Endothelial cell of umbilical vein (primary cell): ENCODE data around the gene AMH. TPM values are rescaled to one million over a fixed set of nuclear protein-coding genes. Genes with fewer than 3 reads are reported as not detected.

Experiments used
- BruUV-seq: library from RNA; stranded (reverse); fragments of 400-500 nt; replicated peaks from 2 replicates; lab custom pipeline; 2021; lab: Mats Ljungman, UMichigan
- CTCF ChIA-PET: fragments of 300-600, 350-600 bp; sonication (Branson Sonifier 250); formaldehyde crosslinking; loops from one replicate; lab custom pipeline; 2021; ENCODE audit warnings: antibody characterized with exemption, inconsistent platforms; lab: Charles Lee
- POLR2A ChIA-PET: fragments of 300-600, 350-600 bp; sonication (Branson Sonifier 250); formaldehyde crosslinking; loops from one replicate; lab custom pipeline; 2021; ENCODE audit warnings: antibody characterized with exemption, inconsistent platforms; lab: Charles Lee
- DNase-seq: peaks from one replicate; pipeline ENCODE4 v3.0.0-alpha.2; 2011; ENCODE audit warnings: low read depth, low spot score
- FAIRE-seq: peaks from 2 replicates; lab custom pipeline; 2011; peaks lifted over from hg19 to GRCh38; lab: Jason Lieb, UNC
- H2AFZ ChIP-seq: 2 replicates; pipeline ENCODE4 v1.6.0; 2012; ENCODE audit warnings: low read depth, low read length, control low read depth, inconsistent platforms
- H3K27ac ChIP-seq: 2 replicates; pipeline ENCODE4 v1.5.1; 2011; ENCODE audit warnings: low read depth, mild to moderate bottlenecking, control low read depth, low read length, moderate library complexity; ENCODE audit not compliant: insufficient read depth
- H3K27me3 ChIP-seq, 2 experiments: 2 replicates each; pipeline versions ENCODE4 v1.6.0 to v1.6.1; 2011; ENCODE audit warnings: low read length in 2 of 2, mixed read lengths in 1 of 2; ENCODE audit not compliant: control insufficient read depth in 2 of 2, insufficient read depth in 2 of 2
- H3K36me3 ChIP-seq, 2 experiments: 2 replicates in 1 of 2; 3 replicates in 1 of 2; pipeline ENCODE4 v1.5.1; 2011; ENCODE audit warnings: low read length in 2 of 2, mild to moderate bottlenecking in 1 of 2, moderate library complexity in 1 of 2; ENCODE audit not compliant: control insufficient read depth in 2 of 2, insufficient read depth in 2 of 2; ENCODE audit errors: extremely low read depth in 1 of 2
- H3K4me1 ChIP-seq: 3 replicates; pipeline ENCODE4 v1.5.1; 2011; ENCODE audit warnings: mild to moderate bottlenecking, low read length; ENCODE audit not compliant: control insufficient read depth, insufficient read depth; ENCODE audit errors: extremely low read depth
- H3K4me2 ChIP-seq: 2 replicates; pipeline ENCODE4 v1.6.1; 2011; ENCODE audit warnings: low read length, control low read depth, mixed read lengths; ENCODE audit not compliant: insufficient read depth
- H3K4me3 ChIP-seq, 3 experiments: fragments of 200-600 bp in 1 of 3; sonication (generic), shearing (Covaris generic) in 1 of 3; replicated peaks in 1 of 3; 2 replicates each; pipeline ENCODE4 v1.5.1; 2011 to 2016; ENCODE audit warnings: control low read depth in 3 of 3, low read length in 3 of 3, mild to moderate bottlenecking in 2 of 3, inconsistent platforms in 1 of 3, low read depth in 1 of 3, moderate library complexity in 1 of 3; ENCODE audit not compliant: insufficient read depth in 1 of 3
- H3K79me2 ChIP-seq: 2 replicates; pipeline ENCODE4 v1.6.0; 2012; ENCODE audit warnings: low read length, inconsistent platforms; ENCODE audit not compliant: control insufficient read depth, insufficient read depth
- H3K9ac ChIP-seq: replicated peaks from 2 replicates; pipeline ENCODE3; 2011; ENCODE audit warnings: low read length, control low read depth; ENCODE audit not compliant: insufficient read depth; ENCODE audit errors: extremely low read depth
- H3K9me1 ChIP-seq: replicated peaks from 3 replicates; pipeline ENCODE4 v1.6.0; 2011; ENCODE audit warnings: mild to moderate bottlenecking, low read length; ENCODE audit not compliant: control insufficient read depth, insufficient read depth; ENCODE audit errors: extremely low read depth
- H3K9me3 ChIP-seq: replicated peaks from 2 replicates; pipeline ENCODE4 v1.5.1; 2012; ENCODE audit warnings: low read length, inconsistent platforms; ENCODE audit not compliant: control insufficient read depth, insufficient read depth
- H4K20me1 ChIP-seq: replicated peaks from 2 replicates; pipeline ENCODE3; 2011; ENCODE audit warnings: mild to moderate bottlenecking, low read length; ENCODE audit not compliant: control insufficient read depth, insufficient read depth; ENCODE audit errors: extremely low read depth
- EZH2 ChIP-seq: IDR thresholded peaks from 2 replicates; pipeline ENCODE4 v1.6.1; 2012; ENCODE audit warnings: borderline replicate concordance, low read depth, mild to moderate bottlenecking, moderate library complexity, low read length, inconsistent platforms; ENCODE audit not compliant: severe bottlenecking
- FOS ChIP-seq: IDR thresholded peaks from 2 replicates; pipeline ENCODE4 v1.6.1; 2011; ENCODE audit warnings: mild to moderate bottlenecking, low read length, moderate library complexity, borderline replicate concordance; ENCODE audit not compliant: insufficient read depth
- GATA2 ChIP-seq: IDR thresholded peaks from 2 replicates; pipeline ENCODE4 v1.7.0; 2011; ENCODE audit warnings: low read depth, mild to moderate bottlenecking, moderate library complexity, mixed read lengths, low read length; ENCODE audit not compliant: insufficient read length, insufficient read depth
- POLR2A ChIP-seq: IDR thresholded peaks from 2 replicates; pipeline ENCODE4 v1.6.1; 2012; ENCODE audit warnings: low read depth, mild to moderate bottlenecking, control low read depth, low read length
- POLR2AphosphoS5 ChIP-seq: IDR thresholded peaks from 2 replicates; pipeline ENCODE4 v1.6.1; 2012; ENCODE audit warnings: low read depth, mild to moderate bottlenecking, control low read depth, low read length, moderate library complexity; ENCODE audit not compliant: insufficient read depth
- dilution Hi-C: fragments of 300-500 bp; cut with MboI; formaldehyde crosslinking; loops from one replicate; pipeline ENCODE4 v1.15.0; 2019; ENCODE audit warnings: low sequenced_read_pairs; ENCODE audit not compliant: extremely low pct_ligation_motif_present
- intact Hi-C: fragments of 100-400 bp; cut with micrococcal nuclease; formaldehyde crosslinking; loops from one replicate; pipeline ENCODE4 v1.10.0; 2022
- polyA plus RNA-seq, 4 experiments: library from polyadenylated mRNA; depleted of rRNA in 3 of 4; stranded (reverse) in 3 of 4; unstranded in 1 of 4; fragments of >200 nt; gene quantifications; 2 replicates each; pipeline versions ENCODE4 v1.2.1 to v1.2.3, GENCODE V29; 2011 to 2012; ENCODE audit warnings: missing spikeins in 1 of 4
- total RNA-seq: library from RNA; stranded (reverse); gene quantifications from 2 replicates; pipeline ENCODE4 v1.2.3, GENCODE V29; 2021

The AMH gene
- total and polyA plus RNA-seq, 2 donors (not counting 3 experiments of a cell fraction or from before 2014, with no cell fraction given), result 3.3 to 9.6 TPM

- H3K36me3 ChIP-seq, result peaks cover 2 to 26% of the 10 kb centered on the region in 2 experiments
- dilution Hi-C loops (no loop called here), intact Hi-C loops (no loop called here)
- no peaks in the 10 kb centered on the region for H3K9me3 ChIP-seq
- H3K9me1 ChIP-seq, result no peaks in the 10 kb centered on the region
- CTCF ChIA-PET, result no interaction called here
- H3K4me3 ChIP-seq, result no peak overlapping the region
- POLR2A ChIA-PET, result no interaction called here
- BruUV-seq, result no TSS peak
- H3K27ac ChIP-seq, result no peak overlapping the region
- H3K9ac ChIP-seq, result no peak overlapping the region
- H3K79me2 ChIP-seq, result peaks cover 26% of the 10 kb centered on the region
- no peak for FAIRE-seq
- no peak for TF ChIP-seq POLR2A
- no peak overlapping the region for H3K4me2 ChIP-seq
- no peak overlapping the region for H2AFZ ChIP-seq
- no peak for DNase-seq
- no peaks in the 10 kb centered on the region for H3K4me1 ChIP-seq
- H3K27me3 ChIP-seq, result no peaks in the 10 kb centered on the region
- no peaks in the 10 kb centered on the region for H4K20me1 ChIP-seq
Observed at GRCh38 chr19:2201473-2202148, 47.5 kb upstream of the AMH start.

- DNase-seq (no peak), FAIRE-seq (no peak)
- peaks cover 20% of the 10 kb centered on the region for H3K79me2 ChIP-seq
- no peak overlapping the region for H3K4me3 ChIP-seq
- dilution Hi-C loops (no loop called here), intact Hi-C loops (no loop called here)
- H3K9me3 ChIP-seq, result no peaks in the 10 kb centered on the region
- peaks cover 2 to 25% of the 10 kb centered on the region in 2 experiments for H3K36me3 ChIP-seq
- H3K9me1 ChIP-seq, result no peaks in the 10 kb centered on the region
- no peak overlapping the region for H3K27ac ChIP-seq
- no peaks in the 10 kb centered on the region for H3K27me3 ChIP-seq
- ChIA-PET CTCF (interaction anchor here (0.8 kb wide), 1 partner anchor 46 kb away, joined by 4 read pairs; no protein-coding TSS in a partner anchor), POLR2A (no interaction called here)
- no peak for TF ChIP-seq EZH2
- no peak for TF ChIP-seq FOS
- TF ChIP-seq GATA2, result no peak
- no peak for TF ChIP-seq POLR2AphosphoS5
- TF ChIP-seq POLR2A, result no peak
- no peak overlapping the region for H3K4me2 ChIP-seq
- H2AFZ ChIP-seq, result no peak overlapping the region
- H3K4me1 ChIP-seq, result no peaks in the 10 kb centered on the region
- no TSS peak for BruUV-seq
- no peak overlapping the region for H3K9ac ChIP-seq
- no peaks in the 10 kb centered on the region for H4K20me1 ChIP-seq
Observed at GRCh38 chr19:2202366-2202765, 46.8 kb upstream of the AMH start.
